Measurements from ENCODE around the gene USHBP1.

- TF ChIP-seq CTCF (IDR thresholded peaks at IDR 0.05; ENCODE audit: insufficient read depth, low read length) = no peak
- TF ChIP-seq, protein P1, sequence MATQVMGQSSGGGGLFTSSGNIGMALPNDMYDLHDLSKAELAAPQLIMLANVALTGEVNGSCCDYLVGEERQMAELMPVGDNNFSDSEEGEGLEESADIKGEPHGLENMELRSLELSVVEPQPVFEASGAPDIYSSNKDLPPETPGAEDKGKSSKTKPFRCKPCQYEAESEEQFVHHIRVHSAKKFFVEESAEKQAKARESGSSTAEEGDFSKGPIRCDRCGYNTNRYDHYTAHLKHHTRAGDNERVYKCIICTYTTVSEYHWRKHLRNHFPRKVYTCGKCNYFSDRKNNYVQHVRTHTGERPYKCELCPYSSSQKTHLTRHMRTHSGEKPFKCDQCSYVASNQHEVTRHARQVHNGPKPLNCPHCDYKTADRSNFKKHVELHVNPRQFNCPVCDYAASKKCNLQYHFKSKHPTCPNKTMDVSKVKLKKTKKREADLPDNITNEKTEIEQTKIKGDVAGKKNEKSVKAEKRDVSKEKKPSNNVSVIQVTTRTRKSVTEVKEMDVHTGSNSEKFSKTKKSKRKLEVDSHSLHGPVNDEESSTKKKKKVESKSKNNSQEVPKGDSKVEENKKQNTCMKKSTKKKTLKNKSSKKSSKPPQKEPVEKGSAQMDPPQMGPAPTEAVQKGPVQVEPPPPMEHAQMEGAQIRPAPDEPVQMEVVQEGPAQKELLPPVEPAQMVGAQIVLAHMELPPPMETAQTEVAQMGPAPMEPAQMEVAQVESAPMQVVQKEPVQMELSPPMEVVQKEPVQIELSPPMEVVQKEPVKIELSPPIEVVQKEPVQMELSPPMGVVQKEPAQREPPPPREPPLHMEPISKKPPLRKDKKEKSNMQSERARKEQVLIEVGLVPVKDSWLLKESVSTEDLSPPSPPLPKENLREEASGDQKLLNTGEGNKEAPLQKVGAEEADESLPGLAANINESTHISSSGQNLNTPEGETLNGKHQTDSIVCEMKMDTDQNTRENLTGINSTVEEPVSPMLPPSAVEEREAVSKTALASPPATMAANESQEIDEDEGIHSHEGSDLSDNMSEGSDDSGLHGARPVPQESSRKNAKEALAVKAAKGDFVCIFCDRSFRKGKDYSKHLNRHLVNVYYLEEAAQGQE (IDR thresholded peaks at IDR 0.05; ENCODE audit: insufficient replicate concordance, low read depth) = no peak
These were observed 38.0 kb upstream of the USHBP1 start for GRCh38 chr19:17302391-17303166.

Measured in HL-60 (cell line).